Activated CD8-positive, alpha-beta memory T cell treated with anti-CD3 and anti-CD28 coated beads for 48 hours (primary cell): ENCODE measurements around the gene NOMO2.
"Not testable (repeated sequence)": the region's sequence is repeated elsewhere in the genome, so short reads cannot be mapped to it uniquely, and the experiment has no call there.

Experiments
- DNase-seq, 3 experiments: peaks; one replicate each; pipeline ENCODE4 v3.0.0-alpha.2; 2020; ENCODE audit warnings: low read depth in 2 of 3, low spot score in 2 of 3

Gene NOMO2

DNA sequence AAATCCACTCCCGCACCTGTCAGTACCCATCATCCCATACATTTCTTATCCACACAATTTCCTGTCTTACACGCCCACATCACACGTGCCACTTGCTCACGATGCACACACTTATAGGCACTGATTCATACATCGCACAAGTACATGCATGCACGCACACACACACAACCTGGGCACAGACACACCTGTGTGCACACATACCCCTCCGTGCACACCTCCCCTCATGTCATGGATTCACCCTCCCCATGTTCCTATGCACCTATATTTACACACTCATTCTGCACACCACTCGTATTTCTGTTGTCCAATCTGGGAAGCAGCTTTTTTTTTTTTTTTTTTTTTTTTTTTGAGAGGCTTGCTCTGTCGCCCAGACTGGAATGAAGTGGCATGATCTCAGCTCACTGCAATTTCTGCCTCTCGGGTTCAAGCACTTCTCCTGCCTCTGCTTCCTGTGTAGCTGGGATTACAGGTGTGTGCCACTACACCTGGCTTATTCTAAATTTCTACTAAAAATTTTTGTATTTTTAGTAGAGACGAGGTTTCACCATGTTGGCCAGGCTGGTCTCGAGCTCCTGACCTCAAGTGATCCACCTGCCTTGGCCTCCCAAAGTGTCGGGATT is 13.5 kb upstream of the NOMO2 start:
- DNase-seq, result not testable (repeated sequence)

DNA sequence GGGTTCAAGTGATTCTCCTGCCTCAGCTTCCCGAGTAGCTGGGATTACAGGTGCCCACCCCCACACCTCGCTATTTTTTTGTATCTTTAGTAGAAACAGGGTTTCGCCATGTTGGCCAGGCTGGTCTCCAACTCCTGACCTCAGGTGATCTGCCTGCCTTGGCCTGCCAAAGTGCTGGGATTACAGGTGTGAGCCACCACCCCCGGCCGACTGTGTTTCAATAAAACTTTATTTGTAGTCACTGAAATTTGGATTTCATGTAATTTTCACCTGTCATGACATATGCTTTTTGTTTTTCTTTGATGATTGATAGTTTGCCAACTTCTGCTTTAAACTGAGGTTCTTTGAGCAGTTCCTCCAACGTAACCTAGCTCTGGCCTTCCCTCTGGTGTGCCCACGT is 12.0 kb upstream of the NOMO2 start:
- DNase-seq, result not testable (repeated sequence)

DNA sequence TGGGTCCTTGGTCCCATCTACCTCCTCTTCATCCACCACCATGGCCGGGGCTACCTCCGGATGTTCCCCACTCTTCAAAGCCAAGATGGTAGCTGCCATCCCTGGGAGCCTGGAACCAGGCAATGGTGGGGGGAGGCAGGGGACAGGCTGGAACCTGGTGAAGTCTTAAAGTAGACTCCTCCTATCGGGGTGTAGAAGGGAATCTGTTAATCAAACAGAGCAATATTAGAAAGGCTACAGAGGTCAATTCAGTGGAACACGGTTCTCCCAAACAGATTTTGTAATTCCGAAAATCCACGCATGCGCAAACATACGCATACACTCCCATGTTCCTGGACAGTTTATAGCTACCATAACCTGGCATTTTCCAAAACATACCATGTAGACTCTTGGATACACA is 11.1 kb upstream of the NOMO2 start:
- DNase-seq, result not testable (repeated sequence)

DNA sequence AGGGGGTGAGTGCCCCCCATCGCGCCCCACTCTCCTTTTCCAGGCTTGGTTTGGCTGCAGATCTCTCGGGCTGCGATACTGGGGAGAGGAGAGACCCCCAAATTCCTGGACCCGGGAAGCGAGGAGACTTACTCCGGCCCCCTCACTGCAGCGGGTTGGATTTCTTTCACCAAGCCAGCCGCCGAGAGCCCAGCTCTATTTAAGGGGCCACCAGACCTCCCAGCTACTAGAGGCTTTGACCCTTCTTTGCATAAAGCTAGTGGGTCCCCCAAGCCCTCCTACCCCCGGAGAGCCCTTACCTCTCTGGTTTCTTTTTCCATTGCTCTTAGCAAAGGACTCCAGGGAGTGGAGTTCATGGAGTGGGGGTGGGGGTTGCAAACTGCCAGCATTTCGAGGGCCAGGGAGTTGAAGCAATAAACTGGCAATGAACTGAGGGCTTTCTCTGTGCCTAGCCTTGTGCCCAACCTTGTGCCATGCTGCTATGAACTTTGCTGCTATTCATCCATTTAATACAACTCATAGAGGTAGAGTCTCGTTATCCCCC is 9.5 kb upstream of the NOMO2 start:
- DNase-seq, result not testable (repeated sequence)

DNA sequence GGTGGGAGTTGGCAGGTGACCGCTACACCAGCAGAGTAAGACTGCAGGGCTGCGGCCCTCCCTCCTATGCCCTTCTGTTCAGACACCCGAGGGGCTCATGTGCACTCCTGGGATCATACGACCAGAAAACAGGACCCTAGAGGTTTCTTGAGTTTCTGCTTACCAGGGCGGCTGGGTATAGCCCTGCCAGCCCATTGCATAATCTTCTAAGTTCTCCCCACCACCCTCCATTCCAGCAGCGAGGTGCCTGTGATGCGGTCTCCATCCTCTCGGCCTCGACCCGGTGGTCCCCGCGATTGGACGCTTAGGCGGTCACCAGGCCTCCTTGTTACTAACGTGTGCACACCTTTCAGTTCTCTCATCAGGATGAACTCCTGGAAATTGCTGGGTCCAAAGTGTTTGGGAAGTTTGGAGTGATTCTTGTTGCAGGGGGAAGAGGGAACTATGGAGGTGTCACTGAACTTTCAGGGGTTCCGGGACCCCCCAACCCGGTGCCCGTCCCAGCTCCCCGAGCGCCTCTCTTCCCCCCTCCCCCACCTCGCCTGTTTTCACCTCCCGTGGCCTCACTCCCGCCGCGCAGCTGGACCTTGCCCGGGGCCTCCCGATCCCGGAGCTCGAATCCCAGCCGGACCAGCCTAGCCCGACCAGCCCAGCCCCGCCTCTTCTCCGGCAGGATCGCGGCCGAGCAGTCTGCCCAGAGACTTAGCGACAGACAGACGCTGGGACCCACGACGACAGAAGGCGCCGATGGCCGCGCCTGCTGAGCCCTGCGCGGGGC is 8.8 kb upstream of the NOMO2 start:
- not testable (repeated sequence) for DNase-seq

DNA sequence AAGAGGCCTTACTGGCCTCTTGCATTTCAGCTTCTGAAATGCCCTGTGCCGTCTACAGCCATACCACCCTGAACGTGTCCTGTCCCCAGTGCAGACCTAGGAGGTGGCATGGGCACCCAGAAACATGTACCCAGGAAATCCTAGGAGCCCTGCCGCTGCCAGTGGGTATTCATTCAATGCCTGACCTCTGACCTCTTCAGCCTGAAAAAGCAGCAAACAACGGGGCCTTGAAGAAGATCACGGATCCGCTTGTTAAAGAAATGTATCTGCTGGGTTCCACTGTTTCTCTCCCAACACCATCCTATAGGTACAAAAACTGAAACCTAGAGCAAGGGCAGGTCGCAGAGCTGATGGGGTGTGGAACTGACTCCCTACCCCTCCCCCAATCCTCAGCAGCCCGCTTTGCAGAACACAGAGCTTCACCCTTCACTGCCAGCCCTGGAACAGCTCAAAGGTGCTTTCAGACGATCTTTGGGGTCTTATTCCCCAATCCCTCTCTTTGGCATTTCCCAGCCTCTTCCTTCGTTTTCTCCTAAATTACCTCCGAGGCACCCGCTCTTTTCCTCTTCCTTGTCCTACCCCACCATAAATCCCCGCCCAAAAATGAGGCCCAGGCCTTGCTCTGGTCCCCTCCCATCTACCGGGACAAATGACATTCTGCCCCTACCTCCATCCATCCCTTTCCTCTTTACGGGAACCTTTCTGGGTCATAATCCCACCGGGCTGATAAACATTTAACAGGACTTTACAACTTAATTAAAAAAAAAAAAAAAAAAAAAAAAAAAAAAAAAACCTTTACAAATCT is 1.3 kb downstream of the NOMO2 start:
- not testable (repeated sequence) for DNase-seq

DNA sequence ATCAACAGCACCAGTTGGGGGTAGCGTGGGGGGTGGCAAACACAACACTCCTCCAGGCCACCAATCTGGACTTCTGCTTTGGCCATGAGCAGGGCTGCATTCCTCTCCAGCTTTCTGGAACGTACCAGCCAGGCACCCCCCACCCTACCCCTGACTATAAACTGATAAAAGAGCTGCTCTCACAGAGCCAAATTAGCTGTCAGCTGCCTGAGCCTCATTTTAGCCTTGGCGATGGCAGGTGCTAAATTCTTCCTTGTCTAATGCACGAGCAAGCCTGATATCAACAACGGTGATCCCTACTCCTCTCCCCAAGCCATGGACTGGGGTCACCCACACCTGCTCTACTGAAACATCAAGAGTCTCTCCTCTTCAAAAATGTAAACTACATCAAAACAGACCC is 8.2 kb downstream of the NOMO2 start:
- DNase-seq, result not testable (repeated sequence)

DNA sequence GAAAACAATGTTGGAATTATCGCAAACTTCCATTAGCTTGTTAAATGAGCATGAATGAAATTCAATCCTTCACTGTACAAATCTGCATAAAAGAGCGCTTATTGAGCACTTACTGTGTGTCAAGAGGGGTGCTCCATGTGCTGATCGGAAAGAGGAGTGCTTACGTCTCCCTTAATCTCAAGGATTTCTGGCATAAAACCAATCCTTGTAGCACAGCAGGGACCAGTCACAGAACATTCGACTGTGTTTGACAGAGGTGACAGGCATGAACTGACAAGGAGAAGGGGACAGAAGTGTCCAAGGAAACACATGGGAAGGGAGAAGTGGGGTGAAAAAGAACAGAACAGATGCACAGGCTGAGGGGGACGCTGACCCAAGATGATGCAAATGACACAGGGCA is 14.5 kb downstream of the NOMO2 start:
- DNase-seq, result not testable (repeated sequence)

DNA sequence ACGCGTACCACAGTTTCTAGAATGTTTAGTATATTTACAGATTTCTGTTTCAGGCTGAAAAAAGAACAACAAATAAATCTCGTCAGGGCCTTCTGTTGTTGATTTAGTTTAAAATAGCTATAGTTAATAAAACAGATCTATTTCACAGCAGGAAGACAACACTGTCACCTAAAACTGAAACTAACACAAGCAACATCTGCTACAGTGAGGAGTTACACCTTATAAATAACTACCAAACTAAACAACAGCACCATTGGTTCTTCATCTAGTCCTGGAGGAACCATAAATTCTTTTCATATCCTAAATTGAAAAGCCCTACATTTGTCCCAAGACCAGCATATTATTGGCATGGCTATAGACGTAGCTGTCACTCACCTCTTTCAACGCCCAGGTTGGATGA is 15.0 kb downstream of the NOMO2 start:
- not testable (repeated sequence) for DNase-seq

DNA sequence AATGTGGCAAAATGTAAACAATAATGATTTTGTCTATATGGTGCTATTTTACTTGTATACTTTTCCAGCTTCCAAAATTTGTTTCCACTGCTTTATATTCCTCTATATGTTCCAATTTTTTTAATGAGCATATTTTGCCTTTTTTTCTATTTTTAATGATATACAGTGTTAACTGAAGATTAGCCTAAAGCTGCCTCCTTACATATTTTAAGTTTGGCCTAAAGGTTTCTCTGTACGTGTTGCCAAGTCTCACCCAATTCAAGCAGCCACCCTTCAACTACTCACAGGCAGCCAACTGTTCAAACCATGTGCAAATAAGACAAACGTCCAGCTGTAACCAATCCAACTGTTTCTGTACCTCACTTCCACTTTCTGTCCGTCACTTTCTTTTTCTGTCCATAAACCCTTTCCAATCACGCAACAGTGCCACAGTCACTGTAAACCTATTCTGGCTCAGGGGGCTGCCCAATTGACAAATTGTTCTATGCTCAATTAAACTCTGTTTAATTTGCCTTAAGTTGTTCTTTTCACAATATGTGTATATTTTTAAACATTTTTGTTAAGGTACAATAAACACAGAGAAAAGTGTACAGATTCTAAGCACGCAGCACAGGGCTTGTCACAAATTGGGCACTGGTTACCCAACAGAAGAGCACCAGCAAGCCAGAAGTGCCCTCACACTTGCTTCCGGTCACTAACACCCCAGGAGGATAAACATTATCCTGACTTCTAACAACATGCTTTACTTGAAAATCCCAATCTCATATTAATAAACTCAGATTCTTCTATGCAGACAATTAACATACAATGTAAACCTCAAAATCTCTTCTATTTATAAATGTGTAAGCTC is 17.4 kb downstream of the NOMO2 start:
- DNase-seq, result not testable (repeated sequence)

DNA sequence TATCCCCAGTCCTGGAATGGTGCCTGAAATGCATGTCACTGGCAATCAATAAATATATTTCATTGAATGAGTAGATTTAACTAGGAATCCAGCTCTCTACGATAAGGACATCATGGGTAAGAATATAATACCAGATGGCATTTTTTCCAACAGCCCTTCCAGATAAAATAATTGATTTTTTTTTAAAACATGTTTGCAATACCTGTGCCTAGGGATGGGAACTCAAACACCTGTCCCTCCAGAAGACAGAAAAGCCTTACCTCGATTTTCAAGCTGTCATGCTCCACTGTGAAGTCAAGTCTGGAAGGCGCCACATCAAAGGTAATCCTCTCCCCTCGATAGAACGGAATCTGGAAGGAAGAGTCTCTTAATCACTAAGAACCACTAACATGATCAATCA is 20.0 kb downstream of the NOMO2 start:
- DNase-seq, result not testable (repeated sequence)

DNA sequence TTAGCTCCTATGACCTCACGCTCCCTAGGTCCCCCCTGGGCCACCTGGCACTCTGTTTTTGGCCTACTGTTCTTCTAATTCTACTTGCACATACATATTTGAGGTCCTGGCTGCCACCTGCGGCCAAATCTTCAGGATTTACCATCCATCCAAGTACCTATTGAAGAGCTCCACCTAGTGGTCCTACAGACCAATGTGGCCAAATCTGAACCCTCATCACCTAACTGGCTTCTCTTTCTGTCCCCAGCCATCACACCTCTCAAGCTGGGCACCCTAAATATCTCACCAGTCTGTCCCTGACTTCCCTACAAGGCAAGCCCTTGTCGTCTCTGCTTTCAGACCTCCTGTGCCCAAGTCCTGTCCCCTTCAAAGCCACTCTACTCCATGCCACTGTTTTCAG is 24.9 kb downstream of the NOMO2 start:
- not testable (repeated sequence) for DNase-seq

DNA sequence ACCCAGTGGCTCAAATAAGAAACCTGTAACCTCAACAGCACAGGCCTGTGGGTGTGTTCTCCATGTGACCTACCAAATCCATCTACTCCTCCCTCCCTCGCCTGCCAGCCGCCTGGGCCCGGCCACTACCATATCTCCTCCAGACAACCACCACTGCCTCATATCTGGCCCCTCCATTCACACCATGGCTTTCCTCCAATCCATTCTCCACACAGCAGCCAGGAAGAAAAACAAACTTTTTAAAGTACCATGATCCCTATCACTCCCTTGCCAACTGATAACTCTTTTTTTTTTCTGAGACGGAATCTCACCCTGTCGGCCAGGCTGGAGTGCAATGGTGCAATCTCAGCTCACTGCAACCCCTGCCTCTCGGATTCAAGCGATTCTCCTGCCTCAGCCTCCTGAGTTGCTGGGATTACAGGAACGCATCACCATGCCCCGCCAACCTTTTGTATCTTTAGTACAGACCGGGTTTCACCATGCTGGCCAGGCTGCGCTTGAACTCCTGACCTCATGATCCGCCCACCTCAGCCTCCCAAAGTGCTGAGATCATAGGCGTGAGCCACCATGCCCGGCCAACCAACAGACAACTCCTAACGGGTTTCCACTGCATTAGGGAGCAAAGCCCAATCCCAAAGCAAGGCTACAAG is 26.3 kb downstream of the NOMO2 start:
- not testable (repeated sequence) for DNase-seq

DNA sequence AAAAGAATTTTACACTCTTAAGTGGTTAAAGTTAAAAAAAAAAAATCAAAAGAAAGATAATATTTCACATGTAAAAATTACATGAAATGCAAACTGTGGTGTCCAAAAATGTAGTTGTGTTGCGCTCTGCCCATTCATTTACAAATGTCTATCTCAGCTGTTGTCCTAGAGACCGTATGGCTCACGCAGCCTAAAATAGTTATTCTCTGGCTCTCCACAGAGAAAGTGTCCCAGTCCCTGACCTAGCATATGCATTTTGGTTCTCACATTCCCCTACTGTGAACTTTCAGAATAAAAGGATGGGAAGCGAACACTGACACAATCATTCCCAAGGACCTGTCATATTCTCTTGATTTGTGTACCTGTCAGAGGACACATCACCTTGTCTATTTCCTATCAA is 27.6 kb downstream of the NOMO2 start:
- not testable (repeated sequence) for DNase-seq

DNA sequence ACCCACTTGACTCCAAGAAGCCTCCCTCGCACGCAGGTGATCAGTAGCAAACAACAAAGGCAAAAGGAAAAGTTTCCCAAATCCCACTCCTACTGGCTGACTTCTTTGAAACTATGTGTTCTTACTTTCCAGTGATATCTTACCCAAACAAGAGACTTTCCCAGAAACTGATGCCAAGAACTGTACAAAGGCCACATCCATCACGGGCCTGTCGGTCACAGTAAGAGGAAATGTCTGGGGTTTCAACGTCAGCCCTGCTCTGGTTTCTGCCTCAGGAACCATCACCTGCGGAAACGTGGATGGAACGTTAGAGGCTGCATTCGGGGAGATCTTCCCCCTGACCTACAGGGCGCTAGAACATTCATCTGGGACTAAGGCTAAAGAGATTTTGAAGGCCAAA is 30.6 kb downstream of the NOMO2 start:
- DNase-seq, result not testable (repeated sequence)

DNA sequence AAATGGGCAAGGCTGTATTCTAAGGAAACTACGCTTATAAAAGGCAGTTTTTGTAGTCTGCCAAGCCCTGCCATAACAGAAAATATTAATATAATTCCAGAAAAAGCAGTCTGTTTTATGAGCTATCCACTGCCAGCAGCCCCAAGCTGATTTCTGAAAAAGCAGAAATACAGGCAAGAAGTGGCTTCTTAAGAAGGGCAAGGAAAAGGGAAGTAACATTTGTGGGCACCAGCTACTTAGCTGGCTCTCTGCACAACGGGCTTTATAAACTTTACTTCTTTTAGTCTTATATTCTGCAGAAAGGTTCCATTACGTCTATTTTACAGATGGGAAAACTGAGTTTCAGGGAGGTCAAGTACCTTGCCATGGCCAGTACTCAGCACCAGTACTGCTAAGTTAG is 31.6 kb downstream of the NOMO2 start:
- not testable (repeated sequence) for DNase-seq

DNA sequence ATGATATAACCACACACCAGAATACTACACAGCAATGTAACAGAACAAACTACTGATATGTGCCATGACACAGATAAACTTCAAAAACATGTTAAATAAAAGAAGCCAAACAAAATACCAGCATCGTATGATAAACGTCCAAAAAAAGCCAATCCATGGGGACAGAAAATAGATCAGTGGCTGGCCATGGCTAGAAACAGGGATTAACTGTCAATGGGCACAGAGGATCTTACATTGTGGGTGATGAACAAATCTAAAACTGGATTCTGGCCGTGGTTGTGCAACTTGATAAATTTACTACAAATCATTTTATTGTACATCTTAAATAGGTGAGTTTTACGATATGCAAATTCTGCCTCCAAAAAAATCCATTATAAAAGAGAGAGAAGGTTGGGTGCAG is 35.4 kb downstream of the NOMO2 start:
- not testable (repeated sequence) for DNase-seq

DNA sequence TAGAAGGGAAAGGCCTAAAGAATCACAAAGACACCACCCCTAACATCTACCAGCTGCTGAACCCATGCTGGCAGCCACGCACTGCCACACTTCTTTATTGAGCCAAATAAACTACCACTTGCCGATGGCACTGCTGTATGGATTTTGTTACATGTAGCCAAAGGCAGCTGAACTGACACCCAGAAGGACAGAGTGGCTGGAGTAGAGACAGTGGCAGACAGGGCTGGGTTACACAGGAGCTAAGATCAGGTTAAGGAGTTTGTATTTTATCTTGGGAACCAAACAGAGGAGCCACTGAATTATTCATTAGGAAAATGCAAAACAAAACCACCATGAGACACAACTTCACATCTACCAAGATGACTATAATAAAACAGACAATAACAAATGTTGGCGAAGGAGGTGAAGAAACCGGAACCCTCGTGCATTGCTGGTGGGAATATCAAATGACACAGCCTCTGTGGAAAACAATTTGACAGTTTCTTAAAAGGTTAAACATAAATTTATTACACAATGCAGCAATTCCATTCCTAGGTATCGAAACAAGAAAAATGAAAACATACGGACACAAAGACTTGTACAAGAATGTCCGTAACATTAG is 35.9 kb downstream of the NOMO2 start:
- DNase-seq, result not testable (repeated sequence)

DNA sequence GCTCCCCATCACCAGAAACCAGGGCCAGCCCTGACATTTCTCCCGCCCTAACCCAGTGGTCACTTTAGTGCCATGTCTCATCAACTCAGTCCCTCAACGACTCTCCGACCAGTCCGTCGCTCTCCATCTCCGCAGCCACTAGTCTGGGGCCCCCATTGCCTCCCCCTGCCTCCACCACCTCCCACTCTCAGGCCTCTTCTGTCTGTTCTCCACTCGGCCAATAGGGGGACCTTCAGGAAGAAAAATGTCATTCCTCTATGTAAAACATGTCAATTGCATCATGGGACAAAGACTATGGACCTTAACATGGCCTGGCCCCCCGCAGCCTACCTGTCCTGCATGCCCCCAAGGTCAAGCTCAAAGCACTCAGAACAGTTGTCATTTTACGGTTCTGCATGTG is 39.3 kb downstream of the NOMO2 start:
- not testable (repeated sequence) for DNase-seq
